HG02642 (cell line): ENCODE data around the gene ALS2CL.

Source experiments
- ATAC-seq: cut with Tn5 transposase; IDR thresholded peaks from one replicate; pipeline ENCODE4 v1.9.1; 2021; ENCODE audit warnings: mild to moderate bottlenecking; ENCODE audit not compliant: unreplicated experiment, poor library complexity

The ALS2CL gene

DNA sequence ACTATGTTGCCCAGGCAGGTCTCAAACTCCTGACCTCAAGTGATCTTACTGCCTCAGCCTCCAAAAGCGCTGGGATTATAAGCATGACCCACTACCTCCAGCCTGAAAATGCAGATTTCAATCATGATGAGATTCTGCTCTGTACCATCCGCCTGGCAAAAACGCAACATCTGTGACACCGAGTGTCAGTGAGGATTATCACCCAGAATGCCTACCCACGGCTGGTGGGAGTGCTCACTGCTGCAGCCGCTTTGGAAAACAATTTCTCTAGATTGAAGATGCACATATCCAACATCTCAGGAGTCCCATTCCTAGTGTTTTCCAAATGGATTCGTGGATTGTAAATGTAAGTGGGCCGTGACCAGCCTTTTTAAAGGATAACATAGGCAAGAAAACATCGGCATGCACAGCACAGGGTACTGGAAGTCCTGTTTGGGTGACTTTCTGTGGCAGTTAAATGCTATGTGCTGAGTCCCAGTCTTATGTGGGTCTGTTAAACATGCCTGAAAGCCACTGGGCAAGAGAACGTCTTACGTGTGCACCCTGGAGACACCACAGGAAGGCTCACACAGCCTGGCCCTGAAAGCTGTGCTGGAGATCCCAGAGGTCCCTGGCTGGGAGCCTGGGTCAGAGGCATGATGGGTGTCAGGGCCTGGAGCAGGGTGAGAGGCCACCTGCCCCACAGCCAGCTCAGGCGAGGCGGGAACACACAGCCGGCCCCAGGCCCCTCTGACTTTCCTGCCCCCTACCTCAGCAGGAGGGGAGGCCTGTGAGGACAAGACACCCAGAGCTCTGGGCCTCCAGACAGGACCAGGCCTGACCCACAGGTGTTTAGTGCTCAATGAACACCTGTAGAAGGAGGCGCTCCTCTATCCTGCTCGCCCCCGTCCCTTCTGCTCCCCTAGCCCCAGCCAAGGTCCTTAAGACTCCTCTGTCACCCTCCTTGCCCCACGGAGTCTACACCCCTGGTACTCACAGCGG, 23.3 kb upstream of the ALS2CL start:
- ATAC-seq = no peak

DNA sequence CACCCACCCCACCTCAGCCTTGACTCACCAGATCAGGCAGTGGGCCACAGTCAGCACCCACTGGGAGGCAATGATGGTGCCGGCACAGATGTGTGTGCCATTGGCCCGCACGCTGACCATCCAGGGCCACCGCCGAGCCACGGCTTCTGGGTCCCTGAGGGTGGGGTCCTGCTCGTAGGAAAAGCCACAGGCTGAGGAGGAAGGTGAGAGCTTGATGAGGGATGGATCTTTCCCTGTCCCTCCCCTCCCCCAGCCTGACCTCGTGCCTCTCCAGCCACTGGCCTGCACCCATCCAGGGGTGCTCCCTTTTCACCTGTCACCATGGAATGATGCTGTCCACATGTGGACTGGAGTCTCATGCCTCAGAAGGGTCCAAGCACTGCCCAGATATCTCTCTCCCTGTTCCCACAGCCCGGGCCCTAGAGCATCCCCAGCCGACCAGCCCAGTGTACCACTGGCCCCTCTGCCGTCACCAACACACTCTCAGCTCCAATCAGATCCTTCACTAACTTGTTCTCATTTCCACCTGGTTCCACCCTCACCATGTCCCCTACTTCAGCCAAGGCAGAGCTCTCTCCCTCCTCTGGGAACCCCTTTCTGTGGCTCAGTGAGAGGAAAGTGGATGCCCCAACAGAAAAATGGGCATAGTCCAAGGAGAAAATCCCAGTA, 22.2 kb upstream of the ALS2CL start:
- ATAC-seq = no peak

DNA sequence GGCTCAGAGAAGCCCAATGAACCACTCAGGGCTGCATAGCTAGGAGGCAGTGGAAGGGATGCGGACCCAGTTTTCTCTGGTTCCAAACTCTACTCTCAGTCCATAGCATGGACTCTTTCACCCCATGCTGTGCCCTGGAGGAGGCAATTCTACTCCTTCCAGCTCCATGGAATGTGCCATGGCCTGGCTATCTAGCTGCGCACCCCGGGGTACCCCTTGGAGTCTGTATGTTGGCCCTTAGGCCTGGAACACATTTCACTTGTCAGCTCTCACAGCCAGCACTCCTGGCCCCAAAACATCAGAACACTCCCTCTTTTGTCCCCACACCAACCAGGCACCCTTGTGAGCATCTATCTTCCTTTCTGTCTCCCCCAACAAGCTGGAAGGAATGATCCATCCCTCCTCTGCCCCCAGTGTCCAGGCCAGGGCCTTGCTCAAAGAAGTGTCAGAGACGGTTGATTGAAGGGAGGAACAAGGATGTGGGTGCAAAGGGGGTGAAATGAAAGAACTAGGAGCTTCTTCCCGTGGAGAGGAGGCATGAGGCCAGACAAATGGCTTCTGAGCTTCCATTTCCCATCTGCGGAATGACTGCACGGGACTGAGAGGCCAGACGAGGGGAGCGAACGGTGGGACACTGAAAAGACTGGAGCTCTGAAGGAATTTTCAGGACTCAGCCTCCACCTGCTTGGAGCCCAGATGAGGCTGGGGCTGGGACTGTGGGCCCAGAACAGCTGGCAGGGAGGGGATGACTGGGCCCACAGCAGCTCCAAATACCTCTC, 21.4 kb upstream of the ALS2CL start:
- no peak for ATAC-seq

DNA sequence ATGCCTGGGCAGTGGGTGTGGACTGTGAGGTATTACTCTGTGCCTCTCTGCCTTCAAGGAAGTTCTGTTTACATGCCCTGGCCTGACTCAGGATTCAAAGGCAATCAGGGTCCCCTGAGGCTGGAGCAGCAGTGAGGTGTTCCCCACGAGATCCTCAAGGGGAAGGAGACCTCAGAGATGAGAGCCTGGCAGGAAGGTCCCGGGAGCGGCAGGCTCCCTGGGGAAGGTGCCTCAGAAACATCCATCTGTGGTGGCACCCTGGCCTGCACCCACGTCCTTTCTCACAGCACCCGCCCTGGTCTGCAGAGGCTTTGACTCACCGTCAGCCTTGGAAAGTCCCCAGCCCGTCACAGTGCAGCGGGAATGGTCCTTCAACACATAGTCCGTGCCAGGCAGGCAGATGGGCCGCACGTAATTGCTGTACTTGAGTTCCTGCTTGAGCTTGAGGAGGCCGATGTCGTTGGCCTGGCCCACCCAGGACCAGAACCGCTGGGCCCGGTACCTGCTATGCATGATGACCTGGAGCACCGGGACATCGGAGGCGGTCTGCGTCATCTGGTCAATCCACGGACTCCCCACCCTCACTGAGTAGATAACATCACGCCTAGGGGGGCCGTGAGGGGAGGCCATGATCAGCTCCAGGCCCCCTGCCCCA, 20.5 kb upstream of the ALS2CL start:
- peak; percentile 62 for ATAC-seq

DNA sequence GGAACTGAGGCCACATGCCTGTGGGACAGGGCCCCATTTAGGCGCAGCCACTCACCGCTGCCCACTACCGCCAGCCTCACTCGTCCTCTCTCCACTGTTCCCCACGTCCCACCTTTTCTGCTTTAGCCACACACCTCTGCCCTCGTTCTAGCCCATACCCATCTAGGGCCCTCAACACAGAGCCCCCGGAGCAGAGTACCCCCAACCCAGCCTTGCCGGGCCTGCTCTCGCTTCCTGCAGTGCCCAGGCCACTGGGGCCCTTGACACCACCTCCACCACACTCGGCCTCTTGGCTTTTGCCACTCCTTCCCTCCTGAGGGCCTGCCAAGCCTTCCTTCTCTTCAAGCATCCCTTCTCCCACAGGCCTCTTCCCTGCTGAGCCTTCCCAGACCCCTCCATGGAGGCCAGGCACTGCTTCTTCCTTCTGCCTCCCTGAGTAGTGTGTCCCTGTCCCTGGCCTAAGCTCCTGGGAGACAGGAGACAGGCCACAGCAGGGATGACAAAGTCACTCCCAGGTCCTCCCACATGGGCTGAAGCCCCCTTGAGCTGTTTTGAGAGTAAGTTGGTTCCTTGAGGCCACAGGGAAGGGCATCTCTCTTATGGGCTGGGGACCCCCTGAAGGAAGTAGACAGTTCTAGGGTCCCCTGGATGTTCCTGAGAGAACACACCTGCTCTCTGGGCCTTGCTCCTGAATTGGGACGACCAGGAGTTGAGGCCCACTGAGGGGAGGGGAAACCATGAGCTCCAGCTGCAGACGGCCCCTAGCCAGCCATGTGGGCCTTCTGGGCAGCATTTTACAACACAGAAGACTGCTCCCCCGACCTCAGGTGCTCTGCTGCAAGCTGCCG, 19.8 kb upstream of the ALS2CL start:
- no peak for ATAC-seq

DNA sequence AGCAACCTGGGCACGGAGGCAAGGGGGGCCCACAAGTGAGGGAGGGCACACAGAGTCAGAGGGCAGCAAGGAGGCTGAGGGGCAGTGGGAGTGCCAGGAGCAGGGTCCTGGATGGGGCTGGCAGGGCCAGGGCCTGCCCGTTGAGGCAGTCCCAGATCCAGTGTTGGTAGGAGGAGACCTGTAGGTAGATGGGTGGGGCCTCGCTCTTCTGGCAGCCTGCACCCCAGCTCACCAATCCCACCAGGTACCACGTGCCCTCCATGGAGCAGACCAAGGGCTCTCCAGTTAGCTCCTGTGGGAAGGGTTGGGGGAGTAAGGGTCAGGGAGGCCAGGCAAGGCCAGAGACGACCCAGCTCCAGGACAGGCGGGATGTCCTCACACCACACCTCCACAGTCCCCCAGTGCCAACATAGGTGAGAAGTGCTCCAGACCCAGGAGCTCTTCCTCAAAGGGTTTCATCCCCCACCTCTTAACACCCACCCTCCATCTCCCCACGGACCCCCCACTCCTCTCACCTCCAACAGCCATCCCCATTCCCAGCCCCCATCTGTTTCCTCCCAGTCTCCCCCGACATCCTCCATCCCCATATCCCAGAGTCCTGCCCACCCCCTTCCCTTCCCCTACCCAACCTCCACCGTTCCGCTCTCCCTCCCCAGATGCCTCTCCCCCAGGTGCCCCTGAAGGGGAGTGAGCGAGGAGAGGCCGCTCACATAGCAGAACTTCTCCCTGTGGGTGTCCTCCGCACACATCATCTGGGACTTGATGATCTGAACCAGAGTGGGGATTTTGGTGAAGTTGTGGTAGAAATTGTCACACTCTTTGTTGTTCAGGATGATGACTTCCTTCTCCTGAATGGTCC, 18.9 kb upstream of the ALS2CL start:
- ATAC-seq = no peak

DNA sequence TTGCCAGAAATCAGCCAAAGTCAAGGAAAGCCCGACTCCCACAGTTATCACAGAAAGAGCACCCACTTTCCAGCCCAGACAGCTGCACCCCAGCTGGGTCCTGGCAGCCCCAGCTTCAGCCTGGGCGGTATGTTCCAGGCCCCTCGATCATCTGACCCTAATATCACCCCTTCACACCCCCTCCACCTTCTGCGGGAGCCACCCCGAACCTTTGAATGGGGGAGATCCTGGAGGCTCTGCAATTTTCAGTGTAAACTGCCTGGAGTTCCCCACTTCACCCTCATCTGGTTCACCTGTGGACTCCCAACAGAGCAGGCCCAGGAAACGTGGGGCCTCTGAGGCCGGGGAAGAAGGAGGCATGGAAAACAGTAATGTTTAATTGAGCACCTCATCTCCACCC, 18.3 kb upstream of the ALS2CL start:
- no peak for ATAC-seq

DNA sequence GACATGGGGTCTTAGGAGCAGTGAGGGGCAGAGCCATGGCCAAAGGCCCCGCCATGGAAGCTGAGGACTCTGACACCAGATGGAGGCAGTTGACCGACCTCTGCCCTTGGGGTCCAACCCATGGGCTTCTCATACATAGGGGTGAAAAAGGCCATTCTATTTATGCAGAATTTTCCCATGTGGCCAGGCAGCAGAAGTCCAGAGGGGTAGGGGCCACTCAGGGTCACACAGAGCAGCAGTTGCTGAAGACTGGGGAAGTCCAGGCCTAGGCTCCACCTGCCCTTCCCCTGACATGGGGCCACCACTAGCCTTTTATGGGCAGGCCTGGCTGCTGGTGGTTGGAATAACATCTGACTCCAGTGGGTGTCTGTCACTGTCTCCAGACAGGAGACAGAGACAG, 17.8 kb upstream of the ALS2CL start:
- no peak for ATAC-seq

DNA sequence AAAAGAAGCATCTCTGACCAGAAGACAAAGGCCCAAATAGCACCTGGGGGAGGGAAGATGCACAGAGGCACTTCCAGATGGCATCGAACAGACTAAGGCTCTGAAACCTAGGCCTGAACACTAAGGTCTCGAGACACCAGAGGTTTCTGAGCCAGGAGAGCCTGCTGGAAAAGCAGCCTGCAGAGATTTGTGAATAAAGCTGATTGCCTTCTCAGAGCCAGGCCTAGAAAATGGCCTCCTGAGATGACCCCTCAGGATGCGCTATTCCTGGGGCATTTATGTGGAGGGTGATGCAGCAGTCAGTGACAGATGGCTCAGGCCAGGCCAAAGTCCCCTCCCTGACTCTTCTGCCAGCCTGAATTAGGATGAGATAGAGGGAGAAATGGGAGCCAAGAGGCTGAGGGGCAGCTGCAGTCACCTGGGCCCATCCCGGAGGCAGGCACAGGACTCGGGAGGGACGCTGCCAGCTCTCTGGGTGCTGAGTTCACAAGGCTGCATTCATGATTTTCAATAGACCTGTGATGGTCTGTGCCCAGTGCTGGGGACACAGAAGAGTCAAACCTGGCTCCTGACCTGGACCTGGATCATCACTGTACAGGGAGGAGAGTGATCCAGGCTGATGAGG, 17.3 kb upstream of the ALS2CL start:
- ATAC-seq = no peak

DNA sequence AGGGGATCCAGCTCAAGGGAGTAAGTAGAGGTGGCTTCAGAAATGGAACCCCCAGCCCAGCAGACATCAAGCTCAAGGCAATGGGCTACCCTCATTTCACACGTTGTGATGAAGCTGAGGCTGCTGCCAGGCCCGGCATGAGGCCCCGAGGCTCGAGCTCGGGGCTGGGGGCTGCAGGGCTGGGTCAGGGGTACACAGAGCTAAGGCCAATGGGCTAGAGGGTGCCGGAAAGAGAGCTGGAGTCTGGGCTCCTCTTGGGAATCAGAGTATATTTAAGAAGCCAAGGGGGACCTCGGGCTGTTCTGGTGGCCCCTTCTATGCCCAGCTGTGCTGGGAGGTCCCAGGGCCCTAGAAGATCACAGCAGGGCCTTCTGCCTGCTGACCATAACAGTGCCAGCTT, 16.8 kb upstream of the ALS2CL start:
- no peak for ATAC-seq

DNA sequence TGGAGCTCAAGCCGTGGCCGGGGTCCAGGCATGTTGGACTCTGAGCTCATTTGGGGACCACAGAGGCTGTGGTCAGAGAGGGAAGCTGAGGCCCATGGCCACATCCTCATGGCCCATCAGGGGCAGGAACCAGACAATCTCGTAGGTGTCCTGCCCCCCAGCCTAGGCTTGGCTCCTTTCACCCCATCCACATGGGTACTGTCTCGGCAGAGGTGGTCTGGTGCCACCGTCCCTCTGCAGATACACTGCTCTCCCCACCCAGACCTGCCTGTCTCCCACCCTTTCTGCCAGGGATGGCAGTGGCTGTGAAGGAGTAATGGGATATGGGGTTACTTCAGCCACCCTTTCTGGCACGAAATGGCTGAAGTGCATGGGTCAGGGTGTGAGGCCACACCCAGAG, 16.2 kb upstream of the ALS2CL start:
- no peak for ATAC-seq

DNA sequence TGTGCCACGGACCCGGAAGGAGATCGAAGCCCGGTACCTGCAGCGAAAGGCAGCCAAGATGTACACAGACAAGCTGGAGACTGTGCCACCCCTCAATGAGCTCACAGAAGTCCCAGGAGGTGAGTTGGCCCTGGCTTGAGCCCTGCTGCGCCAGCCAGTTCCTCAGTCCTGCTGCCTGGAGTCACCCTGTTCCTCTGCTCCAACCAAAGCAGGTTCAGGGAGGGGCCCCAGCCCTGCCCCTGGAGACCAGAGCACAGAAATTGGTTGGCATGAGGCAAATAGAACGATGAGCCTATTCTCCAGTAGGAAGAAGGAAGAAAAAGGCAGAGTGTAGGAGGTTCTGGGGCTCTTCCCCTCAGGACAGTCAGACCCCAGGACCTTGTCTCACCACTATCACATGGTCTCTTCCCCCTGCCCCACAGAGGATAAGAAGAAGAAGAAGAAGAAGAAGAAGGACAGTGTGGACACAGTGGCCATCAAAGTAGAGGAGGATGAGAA, 15.7 kb upstream of the ALS2CL start:
- no peak for ATAC-seq

DNA sequence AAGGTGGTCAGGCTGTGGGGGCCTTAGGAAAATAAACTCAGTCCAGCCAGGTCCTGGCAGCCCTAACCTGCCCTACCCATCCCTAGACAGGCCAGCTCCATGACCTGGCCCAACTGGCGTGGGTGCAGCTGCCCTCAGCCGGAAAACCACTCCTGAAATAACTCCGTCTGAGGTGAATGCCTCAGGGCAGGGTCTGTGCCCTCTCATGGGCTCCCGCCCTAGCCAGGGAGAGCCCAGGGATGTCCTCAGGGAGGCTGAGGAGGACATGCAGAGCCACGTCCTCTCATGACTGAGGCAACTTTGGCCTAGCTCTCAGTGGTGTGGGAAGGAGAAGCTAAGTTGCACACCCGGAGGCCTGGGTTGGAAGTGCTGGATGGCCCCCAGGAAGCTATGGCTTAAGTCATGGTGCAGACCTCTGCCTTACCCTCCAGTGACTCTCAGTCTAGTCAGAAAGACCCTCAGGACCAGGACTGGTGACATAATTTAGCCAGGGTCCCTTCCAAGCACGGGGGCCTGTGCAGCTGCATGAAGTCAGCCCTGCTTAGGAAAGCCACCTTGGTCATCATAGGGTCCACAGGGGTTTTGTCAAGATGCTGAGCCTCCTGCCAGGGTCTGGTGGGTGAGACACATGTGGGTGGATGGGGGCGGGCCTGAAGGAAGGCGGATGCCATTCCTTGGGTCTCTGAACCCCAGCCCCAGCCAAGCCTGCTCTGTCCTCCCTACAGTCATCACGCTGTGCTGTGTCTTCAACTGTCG, 15.1 kb upstream of the ALS2CL start:
- ATAC-seq = no peak

DNA sequence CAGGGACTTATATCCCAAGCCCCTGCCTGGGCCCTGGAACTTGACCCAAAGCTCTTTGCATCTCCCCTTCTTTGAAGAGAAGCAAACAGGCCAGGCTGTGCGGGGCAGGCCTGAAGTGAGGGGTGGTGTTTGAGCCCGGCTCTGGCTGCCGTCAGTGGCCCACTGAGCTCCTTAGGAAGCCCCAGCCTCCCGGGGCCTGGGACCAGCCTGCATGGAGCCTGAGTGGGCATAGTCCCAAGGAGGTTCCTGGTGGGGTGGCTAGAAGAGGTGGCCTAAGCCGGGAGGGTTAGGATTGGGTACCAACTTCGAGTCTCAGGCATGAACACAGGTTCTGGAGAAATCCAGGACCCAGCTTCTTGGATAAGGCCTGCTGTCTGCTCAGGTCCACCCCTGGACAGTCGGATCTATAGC, 14.1 kb upstream of the ALS2CL start:
- ATAC-seq = no peak

DNA sequence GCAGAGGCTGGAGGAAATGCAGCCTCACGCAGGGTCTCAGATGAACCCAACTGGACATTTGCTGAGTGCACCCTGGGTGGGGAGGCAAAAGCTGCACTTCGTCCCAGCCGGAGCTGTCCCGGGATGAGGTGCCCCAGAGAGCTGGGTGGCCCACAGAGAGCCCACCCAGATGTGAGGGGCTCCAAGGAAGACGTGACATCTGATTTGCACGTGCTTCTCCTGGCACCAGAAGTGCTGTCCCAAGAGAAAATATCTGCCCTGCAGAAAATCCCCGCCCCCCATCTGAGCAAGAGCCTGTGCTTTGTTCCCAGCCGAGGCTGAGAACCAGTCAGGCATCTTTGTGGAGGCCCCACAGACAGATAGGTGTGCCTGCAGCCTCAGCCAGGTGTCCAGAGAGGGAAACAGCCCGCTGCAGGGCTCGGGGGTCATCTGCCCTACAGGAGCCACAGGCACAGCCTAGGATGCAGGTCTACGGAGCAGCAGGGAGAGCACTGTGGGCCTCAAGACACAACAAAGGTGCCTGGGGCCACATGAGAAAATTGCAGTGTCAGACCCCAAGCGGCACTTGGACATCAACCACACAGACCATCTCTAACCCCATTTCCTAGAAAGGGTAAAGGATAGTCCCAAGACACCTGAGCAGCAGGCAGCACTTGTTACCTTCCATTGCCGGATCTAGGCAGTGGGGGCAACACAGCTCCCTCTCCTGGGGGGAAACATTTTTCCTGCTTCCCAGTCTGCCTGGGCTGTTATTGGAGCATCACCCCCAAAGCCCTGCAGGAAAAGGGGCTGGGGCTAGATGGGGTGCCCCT, 13.5 kb upstream of the ALS2CL start:
- ATAC-seq = no peak

DNA sequence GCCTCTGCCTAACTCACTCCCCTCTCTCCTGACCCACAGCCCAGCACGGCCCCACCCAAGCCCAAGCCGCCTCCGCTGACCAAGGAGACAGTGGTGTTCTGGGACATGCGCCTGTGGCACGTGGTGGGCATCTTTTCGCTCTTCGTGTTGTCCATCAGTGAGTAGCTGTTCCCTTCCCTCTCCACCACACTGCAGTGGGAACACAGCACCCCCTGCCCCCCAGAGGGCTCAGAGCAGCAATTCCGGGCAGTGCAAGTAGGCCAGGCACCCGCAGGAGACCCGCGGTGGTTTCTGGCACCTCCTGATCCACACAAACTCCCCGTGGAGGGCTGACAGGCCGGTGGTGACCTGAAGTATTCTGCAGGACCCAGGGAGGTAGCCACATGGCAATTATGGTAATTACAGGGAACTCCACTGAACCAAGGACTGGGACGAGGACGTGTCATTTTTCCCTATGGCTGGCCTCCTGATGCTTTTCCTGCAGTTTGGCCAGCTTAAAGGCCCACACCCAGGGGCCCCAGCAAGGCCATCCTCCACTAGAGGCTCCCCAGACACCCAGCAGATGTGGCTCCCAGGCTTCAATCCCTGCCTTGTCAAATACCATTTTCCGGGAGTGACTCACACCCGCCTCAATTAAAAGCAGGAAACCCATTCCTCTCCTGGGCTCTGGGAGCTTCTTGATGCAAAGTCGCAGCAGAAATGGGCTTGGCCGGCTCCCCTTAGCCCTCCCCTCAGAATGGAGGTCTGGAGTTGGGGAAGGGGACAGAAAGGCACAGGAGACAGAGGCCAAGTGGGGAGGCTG, 12.5 kb upstream of the ALS2CL start:
- ATAC-seq = no peak
